A549 (cell line): ENCODE results near the gene MYEOV. TPM values are rescaled to one million over a fixed set of nuclear protein-coding genes. Genes with fewer than 3 reads are reported as not detected.
A peak's percentile ranks its signal among the peaks of the same experiment; 100 is the strongest.

Experiments
- ATAC-seq, 2 experiments: fragments of 200-7000 bp in 1 of 2; fragments of >200 bp in 1 of 2; cut with Nextera tagmentation in 1 of 2; cut with Tn5 transposase in 1 of 2; 3 replicates each; pipeline versions ENCODE4 v1.8.0 to v1.9.1; 2018 to 2020; ENCODE audit warnings: mild to moderate bottlenecking in 1 of 2, moderate library complexity in 1 of 2
- CTCF ChIA-PET: fragments of 300-600 bp; sonication (Branson Sonifier 250); formaldehyde crosslinking; extraction: SDS; loops from one replicate; lab custom pipeline; 2021; ENCODE audit warnings: antibody characterized with exemption, inconsistent platforms; lab: Yijun Ruan, JAX
- POLR2A ChIA-PET: fragments of 350-600 bp; formaldehyde crosslinking; extraction: SDS; loops from one replicate; lab custom pipeline; 2021; ENCODE audit warnings: antibody characterized with exemption, inconsistent platforms; lab: Yijun Ruan, JAX
- DNase-seq, 2 experiments: peaks; one replicate each; pipeline versions ENCODE4 v3.0.0 to v3.0.0-alpha.2; 2011 to 2016; ENCODE audit warnings: low read depth in 1 of 2, low spot score in 1 of 2
- FAIRE-seq: peaks from 2 replicates; lab custom pipeline; 2011; peaks lifted over from hg19 to GRCh38; lab: Jason Lieb, UNC
- H3K27ac ChIP-seq, 2 experiments: fragments of >200 bp; sonication (Bioruptor Twin); formaldehyde crosslinking; 3 replicates each; pipeline ENCODE4 v1.5.1; 2016 to 2017
- H3K4me1 ChIP-seq: fragments of >200 bp; sonication (Bioruptor Twin); formaldehyde crosslinking; 3 replicates; pipeline ENCODE4 v1.6.1; 2016
- H3K4me2 ChIP-seq: fragments of >200 bp; sonication (Bioruptor Twin); formaldehyde crosslinking; 3 replicates; pipeline ENCODE4 v1.6.1; 2016
- H3K4me3 ChIP-seq: fragments of >200 bp; sonication (Bioruptor Twin); formaldehyde crosslinking; 3 replicates; pipeline ENCODE4 v1.5.1; 2016
- H3K9me3 ChIP-seq: fragments of >200 bp; sonication (Bioruptor Twin); formaldehyde crosslinking; 3 replicates; pipeline ENCODE4 v1.6.1; 2016
- CEBPB ChIP-seq, 2 experiments: fragments of >200 bp in 1 of 2; sonication (Bioruptor Twin) in 1 of 2; formaldehyde crosslinking in 1 of 2; IDR thresholded peaks; 2 replicates each; pipeline ENCODE4 v1.6.1; 2012 to 2016
- E2F6 ChIP-seq: IDR thresholded peaks from 2 replicates; pipeline ENCODE4 v1.6.1; 2012; ENCODE audit warnings: low read depth, borderline replicate concordance
- EHF ChIP-seq: fragments of 250-450 bp; sonication (Bioruptor Pico); IDR thresholded peaks from 2 replicates; pipeline ENCODE4 v1.5.0; 2020; ENCODE audit warnings: mild to moderate bottlenecking
- EHMT2 ChIP-seq: fragments of 200-600 bp; sonication (generic); IDR thresholded peaks from 2 replicates; pipeline ENCODE4 v1.6.1; 2016; ENCODE audit warnings: antibody characterized with exemption, low read depth, mild to moderate bottlenecking, moderate library complexity
- ESRRA ChIP-seq: fragments of 150-350 bp; IDR thresholded peaks from 2 replicates; pipeline ENCODE4 v1.6.1; 2014; ENCODE audit warnings: mild to moderate bottlenecking, low read length, borderline replicate concordance
- FOSL2 ChIP-seq, 2 experiments: fragments of 450-650 bp in 1 of 2; fragments of >200 bp in 1 of 2; sonication (Bioruptor Twin) in 1 of 2; formaldehyde crosslinking; IDR thresholded peaks; 2 replicates each; pipeline versions ENCODE4 v1.5.0 to v1.6.1; 2016 to 2020; ENCODE audit warnings: mild to moderate bottlenecking in 1 of 2, moderate library complexity in 1 of 2
- HES2 ChIP-seq: fragments of >200 bp; sonication (Bioruptor Twin); formaldehyde crosslinking; IDR thresholded peaks from 2 replicates; pipeline ENCODE4 v1.6.1; 2016
- HOXB13 ChIP-seq: fragments of 250-450 bp; sonication (Bioruptor Pico); IDR thresholded peaks from 2 replicates; pipeline ENCODE4 v1.5.0; 2020; ENCODE audit warnings: low read depth, mild to moderate bottlenecking, moderate library complexity
- JUN ChIP-seq, 2 experiments: fragments of >200 bp; sonication (Bioruptor Twin); formaldehyde crosslinking; IDR thresholded peaks; 2 replicates in 1 of 2; 3 replicates in 1 of 2; pipeline ENCODE4 v1.6.1; 2016 to 2017
- JUNB ChIP-seq: fragments of >200 bp; sonication (Bioruptor Twin); formaldehyde crosslinking; IDR thresholded peaks from 2 replicates; pipeline ENCODE4 v1.6.1; 2016
- MAFK ChIP-seq: fragments of 450-650 bp; IDR thresholded peaks from 2 replicates; pipeline ENCODE4 v1.6.1; 2014; ENCODE audit not compliant: partially characterized antibody
- MAX ChIP-seq: IDR thresholded peaks from 2 replicates; pipeline ENCODE4 v1.6.1; 2012
- NPAS2 ChIP-seq: fragments of 250-450 bp; sonication (Bioruptor Pico); IDR thresholded peaks from 2 replicates; pipeline ENCODE4 v1.8.0; 2022; ENCODE audit warnings: mild to moderate bottlenecking, moderate library complexity, borderline replicate concordance
- POLR2A ChIP-seq: IDR thresholded peaks from 2 replicates; pipeline ENCODE4 v1.6.1; 2012; ENCODE audit warnings: mild to moderate bottlenecking, low read length
- RAD21 ChIP-seq, 2 experiments: fragments of >200 bp in 1 of 2; sonication (Bioruptor Twin) in 1 of 2; formaldehyde crosslinking in 1 of 2; IDR thresholded peaks in 1 of 2; conservative IDR thresholded peaks in 1 of 2; 2 replicates in 1 of 2; 3 replicates in 1 of 2; pipeline ENCODE4 v1.6.1; 2012 to 2018; ENCODE audit warnings: inconsistent platforms in 1 of 2
- REST ChIP-seq: fragments of 200-600 bp; sonication (generic); IDR thresholded peaks from 2 replicates; pipeline ENCODE4 v1.6.1; 2016; ENCODE audit warnings: antibody characterized with exemption, mild to moderate bottlenecking, moderate library complexity
- TFCP2L1 ChIP-seq: fragments of 250-450 bp; sonication (Bioruptor Pico); IDR thresholded peaks from 2 replicates; pipeline ENCODE4 v1.5.0; 2021; ENCODE audit warnings: mild to moderate bottlenecking
- USF2 ChIP-seq: fragments of 450-650 bp; IDR thresholded peaks from 2 replicates; pipeline ENCODE4 v1.6.1; 2014; ENCODE audit warnings: antibody characterized with exemption
- ZFP36 ChIP-seq: fragments of 450-650 bp; IDR thresholded peaks from 2 replicates; pipeline ENCODE4 v1.6.1; 2014; ENCODE audit warnings: borderline replicate concordance; ENCODE audit not compliant: partially characterized antibody
- WGBS: methylation state at CpG from one replicate; pipeline ENCODE4 v1.1.6; 2017; ENCODE audit errors: missing lambda C conversion rate; 5-methylcytosine and 5-hydroxymethylcytosine counted together
- polyA plus RNA-seq, 4 experiments: library from polyadenylated mRNA; depleted of rRNA in 3 of 4; stranded (reverse); fragments of >200 nt; fragmentation: RNase III in 1 of 4; extraction: RNeasy Plus Mini Kit Qiagen cat#74134 plus additional on column Dnase treatment in 1 of 4; gene quantifications; 2 replicates in 3 of 4; 3 replicates in 1 of 4; pipeline ENCODE4 v1.2.3, GENCODE V29; 2011 to 2017

Gene MYEOV
- polyA plus RNA-seq, 2 of the 4 experiments (the other 2 are of a cell fraction), result 92.3 to 102 TPM

DNA sequence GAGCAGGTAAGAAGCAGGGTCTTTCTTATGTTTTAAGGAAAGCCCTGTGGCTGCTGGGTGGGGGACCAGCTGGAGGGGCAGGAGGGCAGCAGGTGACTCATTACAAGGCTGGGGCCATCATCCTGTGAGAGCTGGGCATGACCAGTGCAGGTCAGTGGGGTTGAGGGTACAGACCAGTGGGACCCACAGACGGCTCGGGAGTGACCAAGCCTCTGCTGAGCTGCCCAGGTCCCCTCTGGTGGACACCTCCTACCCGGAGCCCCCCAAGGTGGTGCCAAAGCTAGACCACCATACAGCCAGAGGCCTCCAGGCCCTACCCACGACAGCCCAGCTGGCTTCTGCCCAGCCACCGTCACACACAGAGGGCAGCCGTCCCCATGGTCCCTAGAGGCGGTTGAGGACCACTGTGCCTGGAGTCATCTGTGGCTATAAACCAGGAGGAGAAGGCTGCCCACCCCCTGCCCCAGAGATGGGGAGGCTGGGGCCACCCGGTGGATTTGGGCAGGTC, 670 bp downstream of the MYEOV start (continued):
- TF ChIP-seq RAD21 (conservative IDR thresholded peaks at IDR 0.05 in 1 of 2, IDR thresholded peaks at IDR 0.05 in 1 of 2), result 0 out of 5 replicates have a peak, but pooled peaks of 1 of the 2 experiments have one; percentile 3
- TF ChIP-seq EHF (CRISPR knock-in tag), result no peak
- no peak for TF ChIP-seq JUNB

DNA sequence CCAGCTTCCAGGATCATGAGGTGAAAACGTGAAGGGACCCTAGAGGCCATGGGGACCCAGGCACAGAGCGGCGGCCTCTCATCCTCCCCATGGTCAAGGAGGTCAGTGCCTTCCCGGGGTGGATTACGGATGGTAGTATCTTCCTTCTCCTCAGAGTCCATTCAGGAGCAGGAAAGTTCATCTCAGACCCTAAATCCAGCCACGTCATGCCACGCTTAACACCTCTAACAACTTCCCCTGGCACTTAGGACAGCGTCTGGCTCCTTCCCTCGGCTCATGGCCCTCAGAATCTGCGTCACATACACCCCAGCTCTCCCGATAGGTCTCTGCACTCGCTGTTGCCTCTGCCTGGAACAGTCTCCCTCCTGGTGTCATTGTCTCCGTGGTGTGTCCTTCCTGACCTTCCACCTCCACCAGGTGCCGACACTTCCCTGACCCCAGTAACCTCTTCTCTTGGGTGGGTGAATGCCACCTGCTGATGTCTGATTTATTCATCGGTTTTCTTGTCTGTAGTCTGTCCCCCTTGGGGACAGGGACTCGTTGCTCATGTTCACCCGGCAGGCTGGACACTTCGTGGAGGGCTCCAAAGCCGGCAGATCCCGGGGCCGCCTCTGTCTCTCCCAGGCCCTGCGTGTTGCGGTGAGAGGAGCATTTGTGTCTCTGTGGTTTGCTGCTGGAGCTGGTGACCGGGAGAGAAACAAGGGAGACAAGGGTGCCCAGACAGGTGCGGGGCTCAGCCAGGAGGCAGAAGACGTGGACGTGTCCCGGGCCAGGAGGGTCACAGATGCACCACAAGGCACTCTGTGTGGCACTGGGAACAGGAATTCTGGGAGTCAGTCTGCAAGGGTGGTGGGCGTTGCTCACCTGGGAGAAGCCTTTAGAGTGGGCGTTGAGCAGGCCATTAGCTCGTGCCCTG, 1.4 kb downstream of the MYEOV start:
- POLR2A ChIA-PET, result interaction anchor here (1.0 to 9.3 kb wide), 5 partner anchors 164 to 379 kb away, joined by 4 to 188 read pairs (median 7); partner anchors contain the start of genes CCND1 and LTO1
- TF ChIP-seq FOSL2 (IDR thresholded peaks at IDR 0.05) (no peak), FOSL2 (CRISPR knock-in tag; IDR thresholded peaks at IDR 0.05) (no peak), JUN (IDR thresholded peaks at IDR 0.05) (no peak; a peak in 1 of 5 replicates), ESRRA (peak; percentile 14; the same call in 1 of the 2 replicates), TFCP2L1 (CRISPR knock-in tag) (no peak), USF2 (no peak), ZFP36 (no peak), REST (no peak), RAD21 (conservative IDR thresholded peaks at IDR 0.05 in 1 of 2, IDR thresholded peaks at IDR 0.05 in 1 of 2) (peak in 1 of 2 experiments; percentile 20; a peak in 3 of 5 replicates), EHMT2 (no peak), POLR2A (0 out of 2 replicates have a peak, but pooled peaks have one; percentile 10)
- TF ChIP-seq, all 56 proteins: peak for 3
- DNase-seq (peak in 1 of 2 experiments; percentile 55), ATAC-seq (peak in 1 of 2 experiments; percentile 1; a peak in 1 of 6 replicates), FAIRE-seq (no peak)
- WGBS, result 9% methylated on average over 28 of the region's 31 CpGs
- CTCF ChIA-PET, result interaction anchor here (0.7 to 9.2 kb wide), 13 partner anchors 9 to 380 kb away, joined by 3 to 150 read pairs (median 7); partner anchors contain the start of genes CCND1 and LTO1
- peak overlapping the region; percentile 69 for H3K4me3 ChIP-seq
- peaks cover 57% of the 10 kb centered on the region for H3K4me1 ChIP-seq
- no peaks in the 10 kb centered on the region for H3K9me3 ChIP-seq
- H3K4me2 ChIP-seq, result peak overlapping the region; percentile 75
- peak overlapping the region; percentile 93 to 98 for H3K27ac ChIP-seq

DNA sequence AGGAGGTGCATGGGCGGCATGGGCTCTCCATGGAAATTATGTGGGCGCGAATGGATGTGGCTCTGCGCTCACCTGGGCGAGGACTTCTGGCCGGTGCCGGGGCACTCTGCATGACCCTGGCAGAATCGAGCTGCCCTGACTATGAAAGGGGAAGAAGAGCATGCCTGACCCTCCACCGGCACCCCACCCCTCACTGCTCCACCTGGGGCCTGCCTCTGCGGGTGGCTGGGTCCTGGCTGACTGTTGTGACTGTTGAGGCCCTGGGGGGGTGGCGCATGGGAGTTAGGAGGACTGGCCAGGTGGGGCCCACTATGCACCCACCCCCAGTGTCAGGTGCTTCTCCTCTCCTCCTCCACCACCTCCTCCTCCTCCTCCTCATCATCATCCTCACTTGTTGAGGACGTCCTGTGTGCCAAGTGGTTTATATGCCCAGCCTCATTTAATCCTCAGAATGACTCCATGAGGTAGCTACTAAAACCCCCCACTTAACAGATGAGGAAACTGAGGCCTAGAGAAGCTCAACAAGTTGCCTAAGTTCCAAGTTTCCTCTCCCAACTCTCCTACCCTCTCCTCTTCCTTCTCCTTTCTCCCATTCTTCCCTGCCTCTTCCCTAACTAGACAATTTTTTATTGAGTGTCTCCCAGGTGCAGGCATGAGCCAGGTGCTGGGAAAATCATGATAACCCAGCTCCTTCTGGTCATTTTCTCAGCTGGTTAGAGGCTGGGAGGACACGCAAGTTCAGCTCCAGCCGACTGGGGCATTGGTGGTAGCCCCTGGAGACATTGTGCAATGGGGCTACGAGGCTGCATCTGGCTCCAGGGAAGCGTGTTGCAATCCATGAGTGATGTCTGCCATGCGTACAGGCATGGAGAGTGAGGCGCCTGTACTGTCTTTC, 2.3 kb downstream of the MYEOV start:
- peak overlapping the region; percentile 75 for H3K4me2 ChIP-seq
- WGBS, result 27% methylated on average over 15 of the region's 18 CpGs
- CTCF ChIA-PET, result interaction anchor here (0.6 to 9.2 kb wide), 17 partner anchors 10 to 374 kb away, joined by 3 to 150 read pairs (median 4); partner anchors contain the start of gene CCND1
- H3K4me1 ChIP-seq, result peaks cover 66% of the 10 kb centered on the region
- peak overlapping the region; percentile 93 to 98 for H3K27ac ChIP-seq
- ATAC-seq, result 0 out of 6 replicates have a peak, but pooled peaks of 1 of the 2 experiments have one; percentile 4
- peak in 1 of 2 experiments; percentile 80 for DNase-seq
- TF ChIP-seq CEBPB (IDR thresholded peaks at IDR 0.05) (peak; percentile 98 to 99), NPAS2 (no peak), HES2 (peak; percentile 69; the same call in 1 of the 2 replicates), MAFK (no peak), FOSL2 (IDR thresholded peaks at IDR 0.05) (no peak), FOSL2 (CRISPR knock-in tag; IDR thresholded peaks at IDR 0.05) (peak; percentile 45), ZFP36 (no peak), HOXB13 (CRISPR knock-in tag) (0 out of 2 replicates have a peak, but pooled peaks have one; percentile 61), EHF (CRISPR knock-in tag) (0 out of 2 replicates have a peak, but pooled peaks have one; percentile 36), MAX (0 out of 2 replicates have a peak, but pooled peaks have one; percentile 14), E2F6 (0 out of 2 replicates have a peak, but pooled peaks have one; percentile 10)
- POLR2A ChIA-PET, result interaction anchor here (0.9 to 9.3 kb wide), 8 partner anchors 15 to 378 kb away, joined by 3 to 188 read pairs (median 5); partner anchors contain the start of genes CCND1 and LTO1
- H3K9me3 ChIP-seq, result no peaks in the 10 kb centered on the region
- FAIRE-seq, result no peak
- peak overlapping the region; percentile 69 for H3K4me3 ChIP-seq
